Upper lobe of left lung (tissue), 4 donors: ENCODE data around the gene PTPRG.
"Not testable (repeated sequence)": the region's sequence is repeated elsewhere in the genome, so short reads cannot be mapped to it uniquely, and the experiment has no call there.

Experiments used
- CTCF ChIP-seq, 6 experiments: fragments of 450-650 bp in 4 of 6; fragments of 200-600 bp in 2 of 6; sonication (generic) in 2 of 6; IDR thresholded peaks; one replicate each; pipeline ENCODE4 v1.5.1; 2016 to 2019; ENCODE audit warnings: antibody characterized with exemption in 6 of 6
- EP300 ChIP-seq, 4 donors: sonication (generic); formaldehyde crosslinking; IDR thresholded peaks; one replicate each; pipeline ENCODE4 v1.5.1; 2017; ENCODE audit warnings: antibody characterized with exemption in 4 of 4, control low read depth in 2 of 4
- POLR2A ChIP-seq, 4 donors: fragments of 450-650 bp; IDR thresholded peaks; one replicate each; pipeline ENCODE4 v1.5.1; 2016 to 2017; ENCODE audit warnings: antibody characterized with exemption in 4 of 4, mild to moderate bottlenecking in 2 of 4
- POLR2AphosphoS5 ChIP-seq, 2 donors: sonication (generic); formaldehyde crosslinking; IDR thresholded peaks; one replicate each; pipeline ENCODE4 v1.5.1; 2017; ENCODE audit warnings: antibody characterized with exemption in 2 of 2

GRCh38 chr3:61552704-61553103, 8.7 kb upstream of the PTPRG start:
- not testable (repeated sequence) for TF ChIP-seq POLR2A, CTCF, EP300, POLR2AphosphoS5 (IDR thresholded peaks at IDR 0.05)
